ENCODE results near the gene ARHGDIA.

The ARHGDIA gene

GRCh38 chr17:81877569-81877968 is 6.4 kb upstream of the ARHGDIA start:
- no CpG with 5 or more reads among the region's 5 CpGs for WGBS, 2 donors (ENCODE audit: extremely low coverage in 2 of 2, insufficient read length in 2 of 2, insufficient replicate concordance in 1 of 2)
- Histone ChIP-seq H3K18ac (ENCODE audit: low read length) (no peak overlapping the region), H4K8ac (ENCODE audit: low read depth, low read length) (no peak overlapping the region)

GRCh38 chr17:81871387-81872230 is 472 bp upstream of the ARHGDIA start:
- H3K18ac ChIP-seq (ENCODE audit: low read length) = peak overlapping the region; percentile 100
- H3K14ac ChIP-seq (ENCODE audit: low read length) = peak overlapping the region; percentile 100
- peak overlapping the region; percentile 84 for H3K4me2 ChIP-seq (ENCODE audit: insufficient read depth, low read length, poor library complexity, severe bottlenecking)
- H2BK5ac ChIP-seq (ENCODE audit: low read length) = peak overlapping the region; percentile 94
- H3K27me3 ChIP-seq (ENCODE audit: control insufficient read depth in 3 of 3, insufficient read depth in 3 of 3, low read depth in 1 of 3, low read length in 3 of 3) = no peaks in the 10 kb centered on the region
- H2AK5ac ChIP-seq (ENCODE audit: low read depth, low read length) = peak overlapping the region; percentile 100
- H4K8ac ChIP-seq (ENCODE audit: low read depth, low read length) = peak overlapping the region; percentile 100
- H4K91ac ChIP-seq (ENCODE audit: low read depth, low read length, poor library complexity) = peak overlapping the region; percentile 99
- H3K79me1 ChIP-seq (ENCODE audit: low read depth, low read length) = peaks cover 21% of the 10 kb centered on the region
- H2BK120ac ChIP-seq (ENCODE audit: low read depth, low read length) = no peak overlapping the region
- peaks cover 17 to 20% of the 10 kb centered on the region in 2 donors for H3K4me1 ChIP-seq (ENCODE audit: control insufficient read depth in 2 of 2, insufficient read depth in 1 of 2, low read depth in 1 of 2, low read length in 2 of 2)
- peak overlapping the region; percentile 30 for H2BK12ac ChIP-seq (ENCODE audit: low read length)
- DNase-seq (ENCODE audit: low spot score) = peak; percentile 81
- peak overlapping the region; percentile 99 for H3K23ac ChIP-seq (ENCODE audit: low read depth, low read length, poor library complexity)
- peak overlapping the region; percentile 100 for H3K4ac ChIP-seq (ENCODE audit: low read length)
- peaks cover 15 to 38% of the 10 kb centered on the region in 2 donors for H3K36me3 ChIP-seq (replicated peaks in 1 of 2; ENCODE audit: control insufficient read depth in 2 of 2, insufficient read depth in 2 of 2, low read length in 2 of 2)
- H3K4me3 ChIP-seq (ENCODE audit: low read length in 2 of 2) = peak overlapping the region; percentile 94 to 95
- H3K27ac ChIP-seq (replicated peaks; ENCODE audit: low read length) = peak overlapping the region; percentile 76
- H3K9me3 ChIP-seq (replicated peaks in 1 of 2; ENCODE audit: control insufficient read depth in 2 of 2, insufficient read depth in 1 of 2, low read depth in 1 of 2, low read length in 2 of 2) = peaks cover 0 to 1% of the 10 kb centered on the region in 2 donors
- H3K9ac ChIP-seq (ENCODE audit: low read depth, low read length, poor library complexity) = peak overlapping the region; percentile 100
- peak overlapping the region; percentile 87 for H2AFZ ChIP-seq (ENCODE audit: low read length)
- no CpG with 5 or more reads among the region's 86 CpGs for WGBS, 2 donors (ENCODE audit: extremely low coverage in 2 of 2, insufficient read length in 2 of 2, insufficient replicate concordance in 1 of 2)
- peak overlapping the region; percentile 95 for H2BK15ac ChIP-seq (ENCODE audit: low read length)

More at GRCh38 chr17:81877569-81877968, 6.4 kb upstream of the ARHGDIA start:
- H3K36me3 ChIP-seq (replicated peaks in 1 of 2; ENCODE audit: control insufficient read depth in 2 of 2, insufficient read depth in 2 of 2, low read length in 2 of 2) = peaks cover 6 to 53% of the 10 kb centered on the region in 2 donors
- H3K9ac ChIP-seq (ENCODE audit: low read depth, low read length, poor library complexity) = no peak overlapping the region
- no peak overlapping the region for H3K23ac ChIP-seq (ENCODE audit: low read depth, low read length, poor library complexity)
- no peaks in the 10 kb centered on the region for H3K4me1 ChIP-seq (ENCODE audit: control insufficient read depth in 2 of 2, insufficient read depth in 1 of 2, low read depth in 1 of 2, low read length in 2 of 2)
- no peak overlapping the region for H3K27ac ChIP-seq (replicated peaks; ENCODE audit: low read length)
- H2BK12ac ChIP-seq (ENCODE audit: low read length) = no peak overlapping the region
- peaks cover 0 to 5% of the 10 kb centered on the region in 2 donors for H3K9me3 ChIP-seq (replicated peaks in 1 of 2; ENCODE audit: control insufficient read depth in 2 of 2, insufficient read depth in 1 of 2, low read depth in 1 of 2, low read length in 2 of 2)
- H3K27me3 ChIP-seq (ENCODE audit: control insufficient read depth in 3 of 3, insufficient read depth in 3 of 3, low read depth in 1 of 3, low read length in 3 of 3) = no peaks in the 10 kb centered on the region
- H4K91ac ChIP-seq (ENCODE audit: low read depth, low read length, poor library complexity) = no peak overlapping the region
- H3K4me3 ChIP-seq (ENCODE audit: low read length in 2 of 2) = no peak overlapping the region
- peaks cover 3% of the 10 kb centered on the region for H3K79me1 ChIP-seq (ENCODE audit: low read depth, low read length)
- no peak overlapping the region for H3K4me2 ChIP-seq (ENCODE audit: insufficient read depth, low read length, poor library complexity, severe bottlenecking)
- no peak overlapping the region for H3K4ac ChIP-seq (ENCODE audit: low read length)
- H2BK15ac ChIP-seq (ENCODE audit: low read length) = no peak overlapping the region
- H2AK5ac ChIP-seq (ENCODE audit: low read depth, low read length) = no peak overlapping the region
- no peak overlapping the region for H2BK120ac ChIP-seq (ENCODE audit: low read depth, low read length)
- H2BK5ac ChIP-seq (ENCODE audit: low read length) = peak overlapping the region; percentile 66
- no peak for DNase-seq (ENCODE audit: low spot score)
- no peak overlapping the region for H3K14ac ChIP-seq (ENCODE audit: low read length)
- H2AFZ ChIP-seq (ENCODE audit: low read length) = no peak overlapping the region

- peak overlapping the region; percentile 98 for H2AK5ac ChIP-seq (ENCODE audit: low read depth, low read length)
- no peaks in the 10 kb centered on the region for H3K27me3 ChIP-seq (ENCODE audit: control insufficient read depth in 3 of 3, insufficient read depth in 3 of 3, low read depth in 1 of 3, low read length in 3 of 3)
- H3K4me3 ChIP-seq (ENCODE audit: low read length in 2 of 2) = peak overlapping the region; percentile 84 to 94
- H3K9me3 ChIP-seq (replicated peaks in 1 of 2; ENCODE audit: control insufficient read depth in 2 of 2, insufficient read depth in 1 of 2, low read depth in 1 of 2, low read length in 2 of 2) = peaks cover 0 to 1% of the 10 kb centered on the region in 2 donors
- peaks cover 17 to 20% of the 10 kb centered on the region in 2 donors for H3K4me1 ChIP-seq (ENCODE audit: control insufficient read depth in 2 of 2, insufficient read depth in 1 of 2, low read depth in 1 of 2, low read length in 2 of 2)
- peaks cover 30% of the 10 kb centered on the region for H3K79me1 ChIP-seq (ENCODE audit: low read depth, low read length)
- H4K91ac ChIP-seq (ENCODE audit: low read depth, low read length, poor library complexity) = no peak overlapping the region
- peak overlapping the region; percentile 66 for H2BK5ac ChIP-seq (ENCODE audit: low read length)
- no CpG with 5 or more reads among the region's 65 CpGs for WGBS, 2 donors (ENCODE audit: extremely low coverage in 2 of 2, insufficient read length in 2 of 2, insufficient replicate concordance in 1 of 2)
- no peak overlapping the region for H4K8ac ChIP-seq (ENCODE audit: low read depth, low read length)
- no peak overlapping the region for H2BK120ac ChIP-seq (ENCODE audit: low read depth, low read length)
- H3K27ac ChIP-seq (replicated peaks; ENCODE audit: low read length) = peak overlapping the region; percentile 43
- H2AFZ ChIP-seq (ENCODE audit: low read length) = no peak overlapping the region
- peak overlapping the region; percentile 82 for H3K14ac ChIP-seq (ENCODE audit: low read length)
- peak overlapping the region; percentile 92 for H3K9ac ChIP-seq (ENCODE audit: low read depth, low read length, poor library complexity)
- H3K4me2 ChIP-seq (ENCODE audit: insufficient read depth, low read length, poor library complexity, severe bottlenecking) = peak overlapping the region; percentile 90
- H3K36me3 ChIP-seq (replicated peaks in 1 of 2; ENCODE audit: control insufficient read depth in 2 of 2, insufficient read depth in 2 of 2, low read length in 2 of 2) = peaks cover 23 to 48% of the 10 kb centered on the region in 2 donors
- H3K23ac ChIP-seq (ENCODE audit: low read depth, low read length, poor library complexity) = peak overlapping the region; percentile 92
- H3K18ac ChIP-seq (ENCODE audit: low read length) = no peak overlapping the region
- no peak overlapping the region for H2BK15ac ChIP-seq (ENCODE audit: low read length)
- H3K4ac ChIP-seq (ENCODE audit: low read length) = no peak overlapping the region
- no peak overlapping the region for H2BK12ac ChIP-seq (ENCODE audit: low read length)
- no peak for DNase-seq (ENCODE audit: low spot score)
These were observed 781 bp downstream of the ARHGDIA start for GRCh38 chr17:81870131-81870980.
